Nephron progenitor cell (in vitro differentiated cells): ENCODE measurements around the gene SNED1.
A peak's percentile ranks its signal among the peaks of the same experiment; 100 is the strongest.

Experiments used
- DNase-seq: peaks from one replicate; pipeline ENCODE4 v3.0.0; 2021
- H3K27ac Mint-ChIP-seq: 2 replicates; pipeline ENCODE4 v1.8.0; 2021; ENCODE audit warnings: mild to moderate bottlenecking, moderate library complexity, mixed read lengths
- H3K27me3 Mint-ChIP-seq: 2 replicates; pipeline ENCODE4 v1.8.0; 2021; ENCODE audit warnings: mild to moderate bottlenecking, low read depth, mixed read lengths; ENCODE audit not compliant: poor library complexity
- H3K36me3 Mint-ChIP-seq: 2 replicates; pipeline ENCODE4 v1.8.0; 2021; ENCODE audit warnings: low read depth, mixed read lengths
- H3K4me1 Mint-ChIP-seq: 2 replicates; pipeline ENCODE4 v1.8.0; 2021; ENCODE audit warnings: mixed read lengths
- H3K4me3 Mint-ChIP-seq: 2 replicates; pipeline ENCODE4 v1.8.0; 2021; ENCODE audit warnings: mild to moderate bottlenecking, moderate library complexity, mixed read lengths
- H3K9me3 Mint-ChIP-seq: 2 replicates; pipeline ENCODE4 v1.8.0; 2021; ENCODE audit warnings: mild to moderate bottlenecking, moderate library complexity, mixed read lengths
- CTCF ChIP-seq: fragments of 200-600 bp; sonication (generic); IDR thresholded peaks from 2 replicates; pipeline ENCODE4 v1.5.0; 2021; ENCODE audit warnings: antibody characterized with exemption

The SNED1 gene

GRCh38 chr2:241031436-241032165, 33.2 kb downstream of the SNED1 start:
- no peak overlapping the region for H3K4me3 Mint-ChIP-seq
- H3K9me3 Mint-ChIP-seq = peaks cover 23% of the 10 kb centered on the region
- peaks cover 68% of the 10 kb centered on the region for H3K27me3 Mint-ChIP-seq
- H3K4me1 Mint-ChIP-seq = peaks cover 4% of the 10 kb centered on the region
- no peak overlapping the region for H3K27ac Mint-ChIP-seq
- H3K36me3 Mint-ChIP-seq = peaks cover 4% of the 10 kb centered on the region
- no peak for TF ChIP-seq CTCF
- DNase-seq = no peak

- TF ChIP-seq CTCF = no peak
Measured at GRCh38 chr2:241033336-241033987, 35.0 kb downstream of the SNED1 start.

DNA sequence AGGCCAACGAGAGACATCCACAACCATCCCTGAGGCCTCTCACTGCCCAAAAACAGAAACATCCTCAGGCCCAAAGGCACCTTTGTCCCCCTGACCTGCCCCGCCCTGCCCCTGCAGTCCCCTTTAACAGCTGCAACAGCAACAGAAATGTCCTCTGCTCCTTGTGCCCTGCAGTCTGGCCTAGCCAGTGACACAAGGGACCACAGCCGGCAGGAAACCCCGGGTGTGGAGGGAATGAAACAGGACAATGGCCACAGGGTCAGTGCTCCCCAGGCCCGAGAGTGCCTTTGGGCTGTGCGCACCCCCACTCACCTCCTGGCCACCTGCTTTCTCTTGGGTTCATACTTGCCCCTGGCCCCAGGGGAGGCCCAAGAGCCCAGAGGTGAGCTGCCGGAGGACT, 35.6 kb downstream of the SNED1 start:
- Mint-ChIP-seq H3K36me3 (no peaks in the 10 kb centered on the region), H3K9me3 (no peaks in the 10 kb centered on the region), H3K27ac (no peak overlapping the region), H3K4me1 (peaks cover 10% of the 10 kb centered on the region), H3K4me3 (no peak overlapping the region), H3K27me3 (peaks cover 83% of the 10 kb centered on the region)
- TF ChIP-seq CTCF = no peak
- no peak for DNase-seq

More at GRCh38 chr2:241033336-241033987, 35.0 kb downstream of the SNED1 start:
- Mint-ChIP-seq H3K27me3 (peaks cover 80% of the 10 kb centered on the region), H3K27ac (no peak overlapping the region), H3K4me1 (peaks cover 10% of the 10 kb centered on the region), H3K4me3 (no peak overlapping the region), H3K36me3 (no peaks in the 10 kb centered on the region), H3K9me3 (peaks cover 4% of the 10 kb centered on the region)
- DNase-seq = no peak

DNA sequence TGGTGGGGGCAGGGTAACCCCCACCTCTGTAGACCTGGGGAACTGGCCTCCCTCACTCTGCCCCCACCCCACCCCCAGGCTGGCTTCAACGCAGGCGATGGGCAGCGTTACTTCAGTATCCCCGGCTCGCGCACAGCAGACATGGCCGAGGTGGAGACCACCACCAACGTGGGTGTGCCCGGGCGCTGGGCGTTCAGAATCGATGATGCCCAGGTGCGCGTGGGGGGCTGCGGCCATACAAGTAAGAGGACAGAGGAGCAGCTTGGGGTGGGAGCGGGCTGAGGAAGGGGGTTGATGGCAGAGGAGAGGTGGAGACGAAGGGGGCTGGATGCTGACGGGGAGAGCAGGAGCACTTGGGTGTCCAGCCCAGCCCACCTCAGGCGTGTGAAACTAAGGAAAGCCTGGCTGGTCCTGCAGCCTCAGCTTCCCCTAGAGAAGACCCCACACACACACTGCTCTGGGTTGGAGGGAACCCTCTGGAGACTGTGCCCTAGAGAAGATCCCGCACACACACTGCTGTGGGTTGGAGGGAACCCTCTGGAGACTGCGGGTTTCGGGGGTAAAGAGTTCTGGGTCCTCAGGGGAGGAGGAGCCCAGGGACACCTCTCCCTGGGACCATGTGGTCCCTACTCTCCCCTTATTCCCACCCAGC, 36.2 kb downstream of the SNED1 start:
- no peaks in the 10 kb centered on the region for H3K36me3 Mint-ChIP-seq
- no peak for TF ChIP-seq CTCF
- H3K9me3 Mint-ChIP-seq = no peaks in the 10 kb centered on the region
- H3K4me3 Mint-ChIP-seq = no peak overlapping the region
- H3K27ac Mint-ChIP-seq = no peak overlapping the region
- H3K27me3 Mint-ChIP-seq = peaks cover 85% of the 10 kb centered on the region
- peaks cover 10% of the 10 kb centered on the region for H3K4me1 Mint-ChIP-seq
- no peak for DNase-seq

DNA sequence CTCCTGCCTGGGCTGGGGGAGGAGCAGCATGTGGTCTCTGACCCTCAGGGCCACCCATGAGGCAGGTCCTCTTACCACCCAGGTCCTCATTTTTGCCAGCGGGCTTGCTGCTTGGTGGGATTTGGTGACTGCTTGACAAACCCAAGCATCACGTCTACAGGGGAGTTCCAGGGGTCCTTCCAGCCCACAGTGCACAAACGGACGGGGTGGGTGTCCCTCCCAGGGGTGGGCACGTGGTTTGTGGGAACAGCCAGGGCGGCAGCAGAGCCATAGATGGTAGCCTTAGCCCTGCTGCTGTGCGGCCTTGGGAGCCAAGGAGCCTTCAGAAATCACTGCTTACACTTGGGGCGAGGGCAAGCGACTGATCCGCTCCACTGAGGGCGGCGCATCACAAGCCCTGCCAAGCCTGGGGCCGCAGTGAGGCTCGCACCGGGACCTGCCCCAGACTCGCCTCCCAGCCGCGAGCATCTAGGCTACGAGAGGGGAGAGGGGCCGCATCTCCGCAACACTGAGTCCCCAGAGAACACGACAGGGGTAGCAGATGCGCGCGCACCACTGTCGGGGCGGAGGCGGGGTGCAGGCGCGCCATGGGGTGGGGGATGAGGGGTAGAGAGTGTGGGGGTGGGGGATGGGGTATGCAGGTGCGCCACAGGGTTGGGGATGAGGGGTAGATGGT, 36.9 kb downstream of the SNED1 start:
- H3K4me3 Mint-ChIP-seq = no peak overlapping the region
- H3K27me3 Mint-ChIP-seq = peaks cover 92% of the 10 kb centered on the region
- no peak overlapping the region for H3K27ac Mint-ChIP-seq
- H3K36me3 Mint-ChIP-seq = no peaks in the 10 kb centered on the region
- peaks cover 10% of the 10 kb centered on the region for H3K4me1 Mint-ChIP-seq
- no peak for TF ChIP-seq CTCF
- peak; percentile 41 for DNase-seq
- no peaks in the 10 kb centered on the region for H3K9me3 Mint-ChIP-seq
